IPS DF 19.7 (cell line): Measurements from ENCODE around the gene TLK2.

Experiments
- DNase-seq: peaks from one replicate; pipeline ENCODE4 v3.0.0-alpha.2; 2013; ENCODE audit warnings: low read depth, low spot score

The TLK2 gene

GRCh38 chr17:62655656-62656055, 177.0 kb downstream of the TLK2 start:
- DNase-seq = no peak

- no peak for DNase-seq
These were observed 177.8 kb downstream of the TLK2 start for GRCh38 chr17:62656446-62656845.

GRCh38 chr17:62657145-62657665, 178.6 kb downstream of the TLK2 start:
- no peak for DNase-seq

GRCh38 chr17:62657690-62658089, 179.1 kb downstream of the TLK2 start:
- DNase-seq = no peak

GRCh38 chr17:62658136-62658920, 179.7 kb downstream of the TLK2 start:
- no peak for DNase-seq

GRCh38 chr17:62660629-62661118, 182.0 kb downstream of the TLK2 start:
- DNase-seq = no peak

GRCh38 chr17:62661337-62661736, 182.7 kb downstream of the TLK2 start:
- no peak for DNase-seq

- no peak for DNase-seq
These were observed 184.2 kb downstream of the TLK2 start for GRCh38 chr17:62662855-62663254.
